ENCODE results near the gene TUBGCP6. TPM values are rescaled to one million over a fixed set of nuclear protein-coding genes. Genes with fewer than 3 reads are reported as not detected.
A peak's percentile ranks its signal among the peaks of the same experiment; 100 is the strongest.

Gene TUBGCP6
- total RNA-seq (2014; rRNA removed; shearing (Covaris generic)) = 10.7 and 13.0 TPM in 2 replicates
- 134 and 155 TPM in 2 replicates for polyA plus RNA-seq (2014; cell fraction: nucleus; rRNA removed)

- peak; percentile 75 for DNase-seq (ENCODE audit: extremely low read depth, low read depth)
Observed at GRCh38 chr22:50244420-50245213, at the start of gene TUBGCP6. TUBGCP6 (minus strand) TSS chr22:50245023; CDS start chr22:50244459, 564 bp downstream.

- no peak for DNase-seq (ENCODE audit: extremely low read depth, low read depth)
Observed at GRCh38 chr22:50294319-50294656, 49.5 kb upstream of the TUBGCP6 start.

- DNase-seq (ENCODE audit: extremely low read depth, low read depth) = no peak
Observed at GRCh38 chr22:50293441-50294318, 48.9 kb upstream of the TUBGCP6 start.

- no peak for DNase-seq (ENCODE audit: extremely low read depth, low read depth)
Observed at GRCh38 chr22:50292643-50293440, 48.0 kb upstream of the TUBGCP6 start.

- no peak for DNase-seq (ENCODE audit: extremely low read depth, low read depth)
Observed at GRCh38 chr22:50289942-50290630, 45.3 kb upstream of the TUBGCP6 start.

- no peak for DNase-seq (ENCODE audit: extremely low read depth, low read depth)
Observed at GRCh38 chr22:50289151-50289941, 44.5 kb upstream of the TUBGCP6 start.

GRCh38 chr22:50287731-50288130 lies 42.9 kb upstream of the TUBGCP6 start:
- DNase-seq (ENCODE audit: extremely low read depth, low read depth) = no peak

GRCh38 chr22:50286701-50287318 lies 42.0 kb upstream of the TUBGCP6 start:
- no peak for DNase-seq (ENCODE audit: extremely low read depth, low read depth)

GRCh38 chr22:50286275-50286674 lies 41.5 kb upstream of the TUBGCP6 start:
- no peak for DNase-seq (ENCODE audit: extremely low read depth, low read depth)

GRCh38 chr22:50285568-50286229 lies 40.9 kb upstream of the TUBGCP6 start:
- DNase-seq (ENCODE audit: extremely low read depth, low read depth) = no peak

- no peak for DNase-seq (ENCODE audit: extremely low read depth, low read depth)
Observed at GRCh38 chr22:50284479-50284878, 39.7 kb upstream of the TUBGCP6 start.

GRCh38 chr22:50283821-50284220 lies 39.0 kb upstream of the TUBGCP6 start:
- DNase-seq (ENCODE audit: extremely low read depth, low read depth) = no peak

GRCh38 chr22:50282361-50283155 lies 37.7 kb upstream of the TUBGCP6 start:
- no peak for DNase-seq (ENCODE audit: extremely low read depth, low read depth)

GRCh38 chr22:50281957-50282356 lies 37.1 kb upstream of the TUBGCP6 start:
- DNase-seq (ENCODE audit: extremely low read depth, low read depth) = no peak

GRCh38 chr22:50281384-50281760 lies 36.5 kb upstream of the TUBGCP6 start:
- DNase-seq (ENCODE audit: extremely low read depth, low read depth) = no peak

- no peak for DNase-seq (ENCODE audit: extremely low read depth, low read depth)
Observed at GRCh38 chr22:50280708-50281383, 36.0 kb upstream of the TUBGCP6 start.
